Measurements from ENCODE around the gene FOXA2.

- TF ChIP-seq CTCF (CRISPR knock-in tag; IDR thresholded peaks at IDR 0.05), result no peak
- TF ChIP-seq ZNF124 (CRISPR knock-in tag; IDR thresholded peaks at IDR 0.05), result no peak
- TF ChIP-seq RARG (CRISPR knock-in tag; IDR thresholded peaks at IDR 0.05; ENCODE audit: low read depth), result no peak
- no peak for TF ChIP-seq HDAC2 (CRISPR knock-in tag; IDR thresholded peaks at IDR 0.05)
Observed at GRCh38 chr20:22623211-22623610, 38.8 kb upstream of the FOXA2 start.
